ENCODE measurements around the gene CHN2. TPM values are rescaled to one million over a fixed set of nuclear protein-coding genes. Genes with fewer than 3 reads are reported as not detected.

The CHN2 gene
- total RNA-seq, 6 donors from 2014 or later, result 6.2 to 13.7 (median 11.2) TPM

DNA sequence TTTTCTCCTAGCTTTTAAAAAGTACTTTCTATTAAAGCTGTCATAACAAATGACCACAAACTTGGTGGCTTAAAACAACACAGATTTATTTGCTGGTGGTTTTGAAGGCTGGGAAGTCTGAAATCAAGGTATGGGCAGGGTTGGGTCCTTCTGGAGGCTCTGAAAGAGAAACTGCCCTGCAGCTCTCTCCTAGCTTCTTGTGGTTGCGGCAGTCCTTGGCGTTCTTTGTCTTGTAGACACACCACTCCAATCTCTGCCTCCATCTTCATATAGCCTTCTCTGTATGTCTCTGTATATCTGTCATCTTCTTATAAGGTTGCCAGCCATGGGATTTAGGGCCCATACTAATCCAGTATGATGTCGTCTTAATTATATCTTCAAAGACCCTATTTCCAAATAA is 289.7 kb downstream of the CHN2 start:
- H3K36me3 ChIP-seq, result no peaks in the 10 kb centered on the region
- 98% methylated on average over 3 of the region's 3 CpGs for WGBS, 2 donors
- peaks cover 0 to 15% (median 7%) of the 10 kb centered on the region in 4 donors for H3K4me1 ChIP-seq
- H3K9me3 ChIP-seq, result no peaks in the 10 kb centered on the region
- no peak overlapping the region for H3K27ac ChIP-seq
- no peaks in the 10 kb centered on the region for H3K27me3 ChIP-seq
- DNase-seq (no peak), ATAC-seq (ENCODE audit: low FRiP score in 2 of 2) (no peak)
- TF ChIP-seq, protein P1, sequence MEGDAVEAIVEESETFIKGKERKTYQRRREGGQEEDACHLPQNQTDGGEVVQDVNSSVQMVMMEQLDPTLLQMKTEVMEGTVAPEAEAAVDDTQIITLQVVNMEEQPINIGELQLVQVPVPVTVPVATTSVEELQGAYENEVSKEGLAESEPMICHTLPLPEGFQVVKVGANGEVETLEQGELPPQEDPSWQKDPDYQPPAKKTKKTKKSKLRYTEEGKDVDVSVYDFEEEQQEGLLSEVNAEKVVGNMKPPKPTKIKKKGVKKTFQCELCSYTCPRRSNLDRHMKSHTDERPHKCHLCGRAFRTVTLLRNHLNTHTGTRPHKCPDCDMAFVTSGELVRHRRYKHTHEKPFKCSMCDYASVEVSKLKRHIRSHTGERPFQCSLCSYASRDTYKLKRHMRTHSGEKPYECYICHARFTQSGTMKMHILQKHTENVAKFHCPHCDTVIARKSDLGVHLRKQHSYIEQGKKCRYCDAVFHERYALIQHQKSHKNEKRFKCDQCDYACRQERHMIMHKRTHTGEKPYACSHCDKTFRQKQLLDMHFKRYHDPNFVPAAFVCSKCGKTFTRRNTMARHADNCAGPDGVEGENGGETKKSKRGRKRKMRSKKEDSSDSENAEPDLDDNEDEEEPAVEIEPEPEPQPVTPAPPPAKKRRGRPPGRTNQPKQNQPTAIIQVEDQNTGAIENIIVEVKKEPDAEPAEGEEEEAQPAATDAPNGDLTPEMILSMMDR (IDR thresholded peaks at IDR 0.05), result no peak
- TF ChIP-seq EP300 (IDR thresholded peaks at IDR 0.05), result no peak
- TF ChIP-seq POLR2AphosphoS5 (IDR thresholded peaks at IDR 0.05), result no peak
- no peak for TF ChIP-seq POLR2A (IDR thresholded peaks at IDR 0.05)
- H3K4me3 ChIP-seq, result no peak overlapping the region

DNA sequence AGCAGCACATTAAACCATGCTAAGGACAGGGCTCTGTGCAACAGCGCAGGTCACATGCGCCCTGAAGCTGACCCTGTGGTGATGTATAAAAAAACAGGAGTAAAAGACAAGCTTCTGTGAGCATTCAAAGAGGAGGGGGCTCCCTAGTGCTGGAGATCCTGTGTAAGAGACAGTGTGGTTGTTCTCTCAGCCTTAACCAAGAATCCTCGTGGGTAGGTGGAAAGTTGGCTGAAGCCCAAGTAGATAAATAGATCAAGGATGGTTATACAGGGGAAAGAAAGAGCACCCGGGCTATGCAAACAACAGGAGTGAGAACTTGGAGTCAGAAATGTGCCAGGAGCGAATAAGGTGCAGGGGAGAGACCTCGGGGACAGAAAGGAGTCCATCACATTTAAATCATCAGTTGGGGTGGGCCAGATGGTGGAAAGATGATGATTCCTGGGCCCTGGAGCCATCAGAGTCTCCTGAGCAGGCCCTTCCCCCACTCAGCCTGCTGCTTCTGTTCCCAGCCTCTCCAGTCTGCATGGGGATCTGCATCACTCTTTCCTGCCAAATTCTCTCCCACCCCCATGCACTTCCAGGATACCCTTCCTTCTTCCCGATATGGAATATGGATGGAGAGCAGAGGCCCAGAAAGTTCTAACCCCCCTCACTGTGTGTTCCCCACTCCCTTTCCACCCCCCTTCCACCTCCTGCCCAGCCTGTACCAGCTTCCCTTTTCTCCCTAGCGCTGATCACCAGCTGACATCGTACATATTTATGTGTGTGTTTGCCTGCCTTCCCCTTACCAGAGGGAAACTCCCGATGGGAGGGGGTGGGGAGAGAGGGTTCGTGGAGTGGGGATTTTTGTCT is 291.0 kb downstream of the CHN2 start:
- Histone ChIP-seq H3K27me3 (no peaks in the 10 kb centered on the region), H3K4me1 (peaks cover 0 to 8% (median 4%) of the 10 kb centered on the region in 4 donors), H3K9me3 (no peaks in the 10 kb centered on the region), H3K27ac (no peak overlapping the region), H3K36me3 (no peaks in the 10 kb centered on the region), H3K4me3 (no peak overlapping the region)
- WGBS, 2 donors, result 47 to 50% methylated on average over 11 of the region's 11 CpGs
- TF ChIP-seq POLR2AphosphoS5 (IDR thresholded peaks at IDR 0.05), result no peak
- no peak for TF ChIP-seq EP300 (IDR thresholded peaks at IDR 0.05)
- no peak for TF ChIP-seq POLR2A (IDR thresholded peaks at IDR 0.05)
- TF ChIP-seq, protein P1 (IDR thresholded peaks at IDR 0.05), result no peak
- DNase-seq (no peak), ATAC-seq (ENCODE audit: low FRiP score in 2 of 2) (no peak)

DNA sequence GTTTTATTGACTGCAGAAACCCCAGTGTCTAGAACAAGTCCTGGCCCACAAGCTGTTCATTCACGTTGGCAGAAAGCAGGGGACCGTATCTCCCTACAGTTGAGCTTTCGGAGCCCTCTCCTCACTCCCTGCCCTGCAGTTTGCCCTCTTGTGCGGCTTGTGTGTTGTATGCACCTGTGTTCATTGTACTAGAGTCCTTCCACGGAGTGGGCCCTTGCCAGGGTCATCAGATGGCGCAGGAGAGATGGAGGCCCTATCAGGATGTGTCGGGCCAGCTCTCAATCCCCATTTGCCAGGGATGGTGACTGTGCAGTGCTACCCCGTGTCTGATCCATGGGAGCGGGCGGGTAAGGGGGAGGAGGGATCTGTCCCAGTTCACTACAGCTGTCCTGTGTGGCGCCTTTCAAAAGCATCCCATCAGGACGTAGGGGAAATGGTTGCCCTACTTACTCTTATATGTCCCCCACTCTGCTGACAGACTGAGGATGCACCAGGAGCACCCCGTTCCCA is 291.7 kb downstream of the CHN2 start:
- no peak overlapping the region for H3K4me3 ChIP-seq
- DNase-seq, result no peak
- H3K27me3 ChIP-seq, result no peaks in the 10 kb centered on the region
- peaks cover 0 to 4% (median under 1%) of the 10 kb centered on the region in 4 donors for H3K4me1 ChIP-seq
- peak in 1 of 2 donors; percentile 61 for ATAC-seq (ENCODE audit: low FRiP score in 2 of 2)
- no peaks in the 10 kb centered on the region for H3K36me3 ChIP-seq
- WGBS, 2 donors, result 84 to 93% methylated on average over 13 of the region's 13 CpGs
- H3K9me3 ChIP-seq, result no peaks in the 10 kb centered on the region
- TF ChIP-seq POLR2AphosphoS5 (IDR thresholded peaks at IDR 0.05) (no peak), EP300 (IDR thresholded peaks at IDR 0.05) (no peak), POLR2A (IDR thresholded peaks at IDR 0.05) (no peak)
- TF ChIP-seq, protein P1 (IDR thresholded peaks at IDR 0.05), result no peak
- no peak overlapping the region for H3K27ac ChIP-seq

DNA sequence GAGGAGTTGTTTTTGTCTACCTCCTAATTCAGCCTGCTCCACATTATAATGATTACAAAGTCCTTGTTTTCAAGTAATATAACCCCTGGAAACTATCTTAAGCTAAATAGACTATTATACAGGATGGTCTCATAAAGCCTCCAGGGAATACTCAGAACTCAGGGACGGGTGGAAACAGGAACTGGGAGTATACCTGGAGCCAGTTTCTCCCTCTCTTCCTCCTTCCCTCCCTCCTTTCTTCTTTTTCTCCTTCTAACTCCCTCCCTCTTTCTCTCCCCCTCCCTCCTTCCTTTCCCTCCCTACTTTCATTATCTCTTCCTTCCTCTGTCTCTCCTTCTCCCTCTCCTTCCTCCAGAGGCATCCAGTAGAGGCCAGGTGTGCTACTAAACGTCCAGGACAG is 292.8 kb downstream of the CHN2 start:
- Histone ChIP-seq H3K27ac (no peak overlapping the region), H3K27me3 (no peaks in the 10 kb centered on the region), H3K4me1 (peaks cover 0 to under 1% (median 0%) of the 10 kb centered on the region in 4 donors), H3K4me3 (no peak overlapping the region), H3K9me3 (no peaks in the 10 kb centered on the region), H3K36me3 (no peaks in the 10 kb centered on the region)
- WGBS, 2 donors, result 35 to 48% methylated on average over 2 of the region's 2 CpGs
- no peak for TF ChIP-seq POLR2AphosphoS5 (IDR thresholded peaks at IDR 0.05)
- TF ChIP-seq, protein P1 (IDR thresholded peaks at IDR 0.05), result no peak
- TF ChIP-seq POLR2A (IDR thresholded peaks at IDR 0.05), result no peak
- TF ChIP-seq EP300 (IDR thresholded peaks at IDR 0.05), result no peak
- DNase-seq, result no peak
- ATAC-seq (ENCODE audit: low FRiP score in 2 of 2), result no peak

Measured in upper lobe of left lung (tissue), 6 donors.